GM23338 (cell line): ENCODE results near the gene ZNF268.
"Not testable (repeated sequence)": the region's sequence is repeated elsewhere in the genome, so short reads cannot be mapped to it uniquely, and the experiment has no call there.

Experiments used
- EZH2 ChIP-seq: fragments of 200-600 bp; sonication (generic); IDR thresholded peaks from one replicate; pipeline ENCODE4 v1.8.0; 2017; ENCODE audit warnings: antibody characterized with exemption, mild to moderate bottlenecking, low read depth; ENCODE audit not compliant: unreplicated experiment
- TF ChIP-seq, protein P1 (sequence below), 2 experiments: fragments of 200-600 bp in 1 of 2; sonication (generic) in 1 of 2; conservative IDR thresholded peaks; 2 replicates each; pipeline versions ENCODE4 v1.5.1 to v1.6.1; 2016 to 2017; ENCODE audit warnings: antibody characterized with exemption in 2 of 2, low read depth in 2 of 2, mild to moderate bottlenecking in 2 of 2, moderate library complexity in 1 of 2

DNA sequence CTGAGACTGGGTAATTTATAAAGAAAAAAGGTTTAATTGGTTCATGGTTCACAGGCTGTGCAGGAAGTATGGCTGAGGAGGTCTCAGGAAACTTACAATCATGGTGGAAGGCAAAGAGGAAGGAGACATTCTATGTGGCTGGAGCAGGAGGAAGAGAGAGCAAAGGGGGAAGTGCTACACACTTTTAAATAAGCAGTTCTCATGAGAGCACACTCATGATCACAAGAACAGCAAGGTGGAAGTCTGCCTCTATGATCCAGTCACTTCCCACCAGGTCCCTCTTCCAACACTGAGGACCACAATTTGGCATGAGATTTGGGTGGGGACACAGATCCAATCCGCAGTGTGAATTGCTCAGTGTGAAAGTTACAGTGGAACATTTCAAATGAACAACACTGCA is 74.5 kb downstream of the ZNF268 start:
- TF ChIP-seq, protein P1, sequence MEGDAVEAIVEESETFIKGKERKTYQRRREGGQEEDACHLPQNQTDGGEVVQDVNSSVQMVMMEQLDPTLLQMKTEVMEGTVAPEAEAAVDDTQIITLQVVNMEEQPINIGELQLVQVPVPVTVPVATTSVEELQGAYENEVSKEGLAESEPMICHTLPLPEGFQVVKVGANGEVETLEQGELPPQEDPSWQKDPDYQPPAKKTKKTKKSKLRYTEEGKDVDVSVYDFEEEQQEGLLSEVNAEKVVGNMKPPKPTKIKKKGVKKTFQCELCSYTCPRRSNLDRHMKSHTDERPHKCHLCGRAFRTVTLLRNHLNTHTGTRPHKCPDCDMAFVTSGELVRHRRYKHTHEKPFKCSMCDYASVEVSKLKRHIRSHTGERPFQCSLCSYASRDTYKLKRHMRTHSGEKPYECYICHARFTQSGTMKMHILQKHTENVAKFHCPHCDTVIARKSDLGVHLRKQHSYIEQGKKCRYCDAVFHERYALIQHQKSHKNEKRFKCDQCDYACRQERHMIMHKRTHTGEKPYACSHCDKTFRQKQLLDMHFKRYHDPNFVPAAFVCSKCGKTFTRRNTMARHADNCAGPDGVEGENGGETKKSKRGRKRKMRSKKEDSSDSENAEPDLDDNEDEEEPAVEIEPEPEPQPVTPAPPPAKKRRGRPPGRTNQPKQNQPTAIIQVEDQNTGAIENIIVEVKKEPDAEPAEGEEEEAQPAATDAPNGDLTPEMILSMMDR (conservative IDR thresholded peaks at IDR 0.05; ENCODE audit: low read depth in 2 of 2): not testable (repeated sequence)
- not testable (repeated sequence) for TF ChIP-seq EZH2
